Activated CD8-positive, alpha-beta memory T cell treated with anti-CD3 and anti-CD28 coated beads, Interleukin-2, amount 50 U/mL, for 24 hours (primary cell): ENCODE measurements around the gene LRP2.

Experiments
- DNase-seq: peaks from one replicate; pipeline ENCODE4 v3.0.0-alpha.2; 2020; ENCODE audit errors: extremely low read depth

The LRP2 gene

GRCh38 chr2:169090133-169090820, 272.1 kb downstream of the LRP2 start:
- DNase-seq: no peak

- no peak for DNase-seq
Measured at GRCh38 chr2:169089182-169089581, 273.2 kb downstream of the LRP2 start.

DNA sequence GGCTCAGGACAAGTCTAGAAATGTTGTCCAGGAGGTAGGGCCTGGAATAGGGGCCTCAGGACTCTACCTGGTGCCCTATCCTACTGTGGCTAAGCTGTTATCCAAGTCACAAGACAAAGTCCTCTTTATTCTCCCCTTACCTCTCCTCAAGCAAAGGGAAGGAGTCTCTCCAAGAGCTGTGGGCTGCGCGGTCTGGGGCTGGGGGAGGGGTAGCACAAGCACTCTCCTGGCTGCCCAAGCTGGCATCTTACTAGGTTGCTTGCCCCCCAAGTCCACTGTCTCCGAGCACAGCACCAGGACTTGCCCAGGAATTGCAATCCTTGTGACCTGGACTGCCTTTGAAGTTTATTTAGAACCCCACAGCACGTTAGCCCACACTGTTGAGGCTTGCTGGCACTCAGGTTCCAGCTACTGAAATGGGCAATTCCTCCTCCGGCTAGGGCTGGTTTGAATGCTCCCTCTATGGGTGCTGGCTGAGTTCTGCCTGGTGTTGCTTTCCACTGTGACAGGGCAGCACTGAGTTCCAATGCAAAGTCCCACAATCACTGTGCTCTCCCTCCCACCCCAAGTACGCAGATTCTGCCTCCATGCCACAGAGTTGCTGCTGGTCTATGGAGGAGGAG, 274.5 kb downstream of the LRP2 start:
- no peak for DNase-seq

- no peak for DNase-seq
Measured at GRCh38 chr2:169086893-169087467, 275.4 kb downstream of the LRP2 start.

- no peak for DNase-seq
Measured at GRCh38 chr2:169082995-169083394, 279.3 kb downstream of the LRP2 start.

- DNase-seq: no peak
Measured at GRCh38 chr2:169081551-169081950, 280.8 kb downstream of the LRP2 start.

DNA sequence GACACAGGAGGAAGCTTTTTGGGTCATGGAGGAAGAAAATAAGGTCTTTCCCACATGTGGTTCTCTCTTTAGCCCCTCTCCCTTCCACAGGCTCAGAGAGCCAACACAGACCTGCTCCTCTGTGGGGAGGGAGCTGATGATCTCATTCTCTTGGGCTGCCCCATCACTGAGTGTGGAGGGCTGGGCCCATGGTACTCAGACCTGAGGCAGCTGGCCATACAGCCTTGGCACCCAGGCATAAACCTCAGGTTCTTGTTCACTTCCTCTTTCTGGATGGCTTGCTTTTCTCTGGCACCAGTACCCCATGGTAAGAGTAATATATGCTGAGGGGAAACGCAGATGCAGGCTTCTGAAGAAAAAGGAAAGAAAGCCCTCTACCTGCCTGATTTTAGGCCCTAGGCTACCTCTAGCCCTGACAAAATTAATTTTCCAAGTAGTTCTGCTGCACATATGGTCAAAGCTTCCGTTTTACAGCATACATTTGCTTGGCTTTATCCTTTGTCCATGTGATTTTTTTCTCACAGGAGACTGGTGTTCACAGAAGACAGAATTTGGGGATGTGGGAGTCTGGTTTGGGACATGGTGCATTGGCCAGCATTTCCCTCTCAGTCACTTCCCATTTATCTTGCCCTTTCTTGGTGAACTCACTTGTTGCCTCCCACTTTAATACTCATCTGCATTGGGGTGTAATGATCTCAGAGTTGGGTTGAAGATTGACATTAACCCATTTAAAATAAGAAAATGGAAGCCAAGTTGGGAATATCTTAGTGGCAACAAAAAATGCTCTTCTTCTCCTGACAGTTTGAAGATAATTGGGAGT, 281.9 kb downstream of the LRP2 start:
- no peak for DNase-seq

DNA sequence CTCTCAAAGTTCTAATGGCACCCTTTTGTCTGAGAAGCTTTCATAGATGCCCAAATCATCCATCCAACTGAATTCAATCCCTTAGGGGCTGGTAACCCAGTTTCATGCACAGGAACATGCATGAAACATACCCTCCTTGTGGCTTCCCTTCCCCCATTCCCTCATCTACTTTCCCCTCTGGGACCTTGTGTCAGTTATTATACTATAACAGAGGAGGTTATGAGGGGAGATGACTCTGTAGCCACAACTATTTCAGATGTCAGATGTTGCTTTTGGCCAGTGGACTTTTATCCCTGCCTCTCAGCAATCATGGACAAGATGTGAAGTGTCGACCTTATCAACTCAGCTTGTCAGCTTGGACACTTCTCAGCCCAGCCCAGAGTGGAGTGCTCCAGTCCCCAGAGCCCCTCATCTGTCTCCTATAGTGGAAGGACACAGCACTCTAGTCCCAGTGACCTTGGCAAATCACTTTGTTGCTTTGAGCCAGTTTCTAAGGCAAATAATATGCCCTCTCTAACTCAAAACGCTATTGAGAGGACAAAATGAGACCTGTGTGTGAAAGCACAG, 284.6 kb downstream of the LRP2 start:
- no peak for DNase-seq
